Thyroid gland (tissue), 4 donors: ENCODE results near the gene SLC5A3. TPM values are rescaled to one million over a fixed set of nuclear protein-coding genes. Genes with fewer than 3 reads are reported as not detected.

Experiments
- DNase-seq, 2 donors: peaks; one replicate each; pipeline ENCODE4 v3.0.0-alpha.2; 2019
- H3K27ac ChIP-seq, 3 donors: fragments of 200-600 bp; sonication (generic); 1 replicate in 2 of 3; 2 replicates in 1 of 3; pipeline ENCODE4 v1.5.1; 2016 to 2019; ENCODE audit warnings: mild to moderate bottlenecking in 1 of 3, moderate library complexity in 1 of 3
- H3K27me3 ChIP-seq: fragments of 200-600 bp; sonication (generic); one replicate; pipeline ENCODE4 v1.5.1; 2019
- H3K36me3 ChIP-seq, 2 donors: fragments of 200-600 bp; sonication (generic); one replicate each; pipeline ENCODE4 v1.5.1; 2016 to 2019
- H3K4me1 ChIP-seq, 2 donors: fragments of 200-600 bp; sonication (generic); one replicate each; pipeline ENCODE4 v1.5.1; 2017 to 2019
- H3K4me3 ChIP-seq, 3 donors: fragments of 200-600 bp; sonication (generic); replicated peaks in 1 of 3; 1 replicate in 2 of 3; 2 replicates in 1 of 3; pipeline ENCODE4 v1.5.1; 2016; ENCODE audit warnings: mild to moderate bottlenecking in 1 of 3
- H3K9me3 ChIP-seq: fragments of 200-600 bp; sonication (generic); one replicate; pipeline ENCODE4 v1.5.1; 2017
- POLR2A ChIP-seq, 2 donors: fragments of 450-650 bp; IDR thresholded peaks; one replicate each; pipeline ENCODE4 v1.6.1; 2017; ENCODE audit warnings: antibody characterized with exemption in 2 of 2, mild to moderate bottlenecking in 2 of 2, moderate library complexity in 1 of 2
- WGBS, 2 donors: methylation state at CpG; one replicate each; pipeline ENCODE4 v1.1.5; 2017; 5-methylcytosine and 5-hydroxymethylcytosine counted together
- intact Hi-C: fragments of 100-400 bp; cut with DNase I; formaldehyde crosslinking; loops from one replicate; pipeline ENCODE4 v1.15.1; 2023
- total RNA-seq, 4 donors: library from RNA; depleted of rRNA; stranded (reverse); fragments of >200 nt; gene quantifications; one replicate each; pipeline ENCODE4 v1.2.3, GENCODE V29; 2016
- TF ChIP-seq, protein P1 (sequence below), 6 experiments: fragments of 200-600 bp in 3 of 6; fragments of 450-650 bp in 3 of 6; sonication (generic) in 3 of 6; IDR thresholded peaks; one replicate each; pipeline ENCODE4 v1.5.1; 2016 to 2019; ENCODE audit warnings: antibody characterized with exemption in 6 of 6, mild to moderate bottlenecking in 2 of 6, inconsistent platforms in 1 of 6, moderate library complexity in 1 of 6

The SLC5A3 gene
- total RNA-seq, 4 donors from 2014 or later = 125 to 171 (median 161) TPM

DNA sequence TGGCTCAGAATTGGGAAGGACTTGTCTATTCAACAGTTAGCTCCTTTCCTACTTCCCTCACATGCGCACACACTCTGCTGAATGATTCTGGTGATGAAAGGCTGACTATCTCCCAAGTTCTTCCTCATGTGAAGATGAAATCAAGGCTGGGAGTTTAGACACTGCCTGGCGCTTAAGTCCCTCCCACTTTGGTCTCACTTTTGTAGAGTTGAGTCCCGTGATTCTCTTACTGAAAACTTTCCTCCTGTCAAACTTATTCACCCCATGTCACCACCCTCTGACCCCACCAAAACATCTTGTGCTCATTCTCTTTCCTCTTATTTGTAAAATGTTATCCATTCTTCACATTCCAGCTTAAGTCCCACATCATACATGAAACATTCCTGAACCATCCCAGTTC is 8.4 kb upstream of the SLC5A3 start:
- Histone ChIP-seq H3K27me3 (no peaks in the 10 kb centered on the region), H3K9me3 (no peaks in the 10 kb centered on the region), H3K27ac (no peak overlapping the region), H3K4me1 (peaks cover 2 to 8% of the 10 kb centered on the region in 2 donors), H3K36me3 (no peaks in the 10 kb centered on the region), H3K4me3 (no peak overlapping the region)
- TF ChIP-seq, protein P1, sequence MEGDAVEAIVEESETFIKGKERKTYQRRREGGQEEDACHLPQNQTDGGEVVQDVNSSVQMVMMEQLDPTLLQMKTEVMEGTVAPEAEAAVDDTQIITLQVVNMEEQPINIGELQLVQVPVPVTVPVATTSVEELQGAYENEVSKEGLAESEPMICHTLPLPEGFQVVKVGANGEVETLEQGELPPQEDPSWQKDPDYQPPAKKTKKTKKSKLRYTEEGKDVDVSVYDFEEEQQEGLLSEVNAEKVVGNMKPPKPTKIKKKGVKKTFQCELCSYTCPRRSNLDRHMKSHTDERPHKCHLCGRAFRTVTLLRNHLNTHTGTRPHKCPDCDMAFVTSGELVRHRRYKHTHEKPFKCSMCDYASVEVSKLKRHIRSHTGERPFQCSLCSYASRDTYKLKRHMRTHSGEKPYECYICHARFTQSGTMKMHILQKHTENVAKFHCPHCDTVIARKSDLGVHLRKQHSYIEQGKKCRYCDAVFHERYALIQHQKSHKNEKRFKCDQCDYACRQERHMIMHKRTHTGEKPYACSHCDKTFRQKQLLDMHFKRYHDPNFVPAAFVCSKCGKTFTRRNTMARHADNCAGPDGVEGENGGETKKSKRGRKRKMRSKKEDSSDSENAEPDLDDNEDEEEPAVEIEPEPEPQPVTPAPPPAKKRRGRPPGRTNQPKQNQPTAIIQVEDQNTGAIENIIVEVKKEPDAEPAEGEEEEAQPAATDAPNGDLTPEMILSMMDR (IDR thresholded peaks at IDR 0.05) = no peak
- no peak for TF ChIP-seq POLR2A (IDR thresholded peaks at IDR 0.05)
- WGBS, 2 donors = 73 to 85% methylated on average over 3 of the region's 3 CpGs
- DNase-seq = no peak
- intact Hi-C loops = no loop called here

GRCh38 chr21:34071683-34072082 is 1.7 kb upstream of the SLC5A3 start:
- intact Hi-C loops = loop anchor here (10.0 kb wide), 1 partner anchor 157 kb away; the partner anchor contains the start of gene ATP5PO
- WGBS, 2 donors = 83 to 89% methylated on average over 9 of the region's 9 CpGs
- peak overlapping the region in 1 of 3 donors; percentile 99 for H3K27ac ChIP-seq
- H3K27me3 ChIP-seq = no peaks in the 10 kb centered on the region
- H3K4me3 ChIP-seq = no peak overlapping the region
- H3K4me1 ChIP-seq = peaks cover 2 to 12% of the 10 kb centered on the region in 2 donors
- no peaks in the 10 kb centered on the region for H3K9me3 ChIP-seq
- TF ChIP-seq, protein P1 (IDR thresholded peaks at IDR 0.05) = no peak
- no peak for TF ChIP-seq POLR2A (IDR thresholded peaks at IDR 0.05)
- H3K36me3 ChIP-seq = no peaks in the 10 kb centered on the region
- no peak for DNase-seq

DNA sequence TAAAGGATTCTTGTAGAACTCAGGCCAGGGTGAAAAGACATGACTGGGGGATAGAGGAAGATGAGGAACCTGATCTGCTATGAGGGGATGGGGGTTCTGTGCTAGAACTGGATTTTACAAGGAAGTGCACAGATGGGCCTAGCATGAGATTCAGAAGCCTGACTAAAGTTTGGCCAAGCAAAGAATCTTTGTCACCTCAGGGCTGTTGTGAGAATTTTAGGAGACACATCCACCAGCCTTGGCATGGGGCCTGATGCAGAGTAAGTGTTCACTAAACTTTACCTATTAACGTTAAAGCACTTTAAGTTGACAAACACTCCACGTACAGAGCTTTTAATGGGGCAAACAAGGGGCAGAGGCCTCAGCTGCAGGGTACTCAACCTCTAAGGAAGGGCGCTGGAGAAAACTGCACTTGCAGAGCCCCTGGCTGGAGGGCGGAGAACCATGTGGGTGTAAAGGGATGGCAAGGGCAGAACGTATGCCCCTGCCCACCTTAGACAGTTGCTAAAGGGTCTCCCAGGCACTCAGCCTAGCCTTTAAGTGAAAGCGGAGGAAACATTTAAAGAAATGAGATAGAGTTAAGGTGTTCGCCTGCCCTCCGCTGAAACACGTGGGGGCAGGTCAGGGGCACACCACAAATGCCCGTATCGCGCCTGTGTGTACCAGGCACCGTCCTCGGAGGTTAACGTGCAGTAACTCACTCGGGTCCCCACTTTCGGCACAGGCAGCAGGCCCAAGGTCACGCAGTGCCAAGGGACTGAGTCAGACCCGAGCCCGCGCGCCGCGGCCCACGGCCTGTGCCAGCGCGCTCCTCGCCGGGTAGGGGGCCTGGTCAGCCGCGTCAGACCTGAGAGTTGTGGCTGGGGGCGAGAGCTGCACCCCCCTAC is 990 bp upstream of the SLC5A3 start:
- Histone ChIP-seq H3K9me3 (no peaks in the 10 kb centered on the region), H3K36me3 (no peaks in the 10 kb centered on the region), H3K4me3 (peak overlapping the region; percentile 23 to 45 (median 29)), H3K27ac (peak overlapping the region; percentile 76 to 99 (median 90)), H3K4me1 (peaks cover 3 to 14% of the 10 kb centered on the region in 2 donors), H3K27me3 (no peaks in the 10 kb centered on the region)
- DNase-seq = peak; percentile 11 to 41
- intact Hi-C loops = loop anchor here (10.0 kb wide), 1 partner anchor 158 kb away; the partner anchor contains the start of gene ATP5PO
- 81 to 85% methylated on average over 14 to 15 of the region's 32 CpGs for whole genome bisulfite sequencing, 2 donors
- peak in 1 of 2 donors; percentile 5 for TF ChIP-seq POLR2A (IDR thresholded peaks at IDR 0.05)
- TF ChIP-seq, protein P1 (IDR thresholded peaks at IDR 0.05) = no peak

DNA sequence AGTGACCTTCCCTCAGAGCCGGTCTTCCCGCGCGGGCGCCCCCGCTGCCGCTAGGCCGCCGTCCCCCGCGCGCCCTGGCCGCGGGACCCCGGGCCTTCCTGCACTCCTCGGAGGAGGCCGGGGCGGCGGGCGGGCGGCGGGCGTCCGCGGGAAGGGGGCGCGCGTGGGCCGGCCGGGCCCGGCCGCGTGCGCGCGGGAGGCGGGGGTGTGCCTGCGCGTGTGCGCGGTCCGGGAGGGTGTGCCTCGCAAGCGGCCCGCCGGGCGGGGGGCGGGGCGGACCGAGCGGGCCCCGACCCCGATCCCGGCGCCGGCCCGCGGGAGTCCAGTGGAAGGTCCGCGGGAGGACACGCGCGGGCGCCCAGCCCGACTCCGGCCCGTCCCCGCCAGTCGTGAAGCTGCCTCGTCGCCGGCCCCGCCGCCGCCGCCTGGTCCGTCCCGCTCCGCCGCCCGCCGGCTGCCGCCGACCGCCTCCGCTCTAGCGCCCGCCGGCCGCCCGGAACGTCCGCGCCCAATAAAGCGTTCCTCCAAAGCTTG is 438 bp downstream of the SLC5A3 start:
- Histone ChIP-seq H3K27me3 (no peaks in the 10 kb centered on the region), H3K9me3 (no peaks in the 10 kb centered on the region), H3K4me3 (peak overlapping the region in 2 of 3 donors; percentile 45 to 61), H3K4me1 (peaks cover 15 to 18% of the 10 kb centered on the region in 2 donors), H3K27ac (peak overlapping the region; percentile 88 to 100 (median 89)), H3K36me3 (no peaks in the 10 kb centered on the region)
- peak; percentile 41 to 45 for DNase-seq
- intact Hi-C loops = loop anchor here (10.0 kb wide), 1 partner anchor 159 kb away; the partner anchor contains the start of gene ATP5PO
- TF ChIP-seq, protein P1 (IDR thresholded peaks at IDR 0.05) = no peak
- WGBS, 2 donors = 0% methylated on average over 26 to 30 of the region's 95 CpGs
